BLaER1 treated with 17β-estradiol and CSF1 and Interleukin-3, amounts not matched to agents 10 nM and 100 nM (cell line): Measurements from ENCODE around the gene TRMU.
A peak's percentile ranks its signal among the peaks of the same experiment; 100 is the strongest.

ENCODE experiments used
- H3K27ac ChIP-seq, 11 experiments: shearing (Covaris generic); formaldehyde crosslinking; 2 replicates each; pipeline ENCODE4 v1.8.1; 2022
- H3K27me3 ChIP-seq, 11 experiments: shearing (Covaris generic); formaldehyde crosslinking; 2 replicates each; pipeline ENCODE4 v1.8.1; 2022
- H3K36me3 ChIP-seq, 11 experiments: shearing (Covaris generic); formaldehyde crosslinking; 2 replicates each; pipeline ENCODE4 v1.8.1; 2022
- H3K4me1 ChIP-seq, 10 experiments: shearing (Covaris generic); formaldehyde crosslinking; 2 replicates each; pipeline ENCODE4 v1.8.1; 2022
- H3K4me2 ChIP-seq, 11 experiments: shearing (Covaris generic); formaldehyde crosslinking; 2 replicates each; pipeline ENCODE4 v1.8.1; 2022
- H3K4me3 ChIP-seq, 10 experiments: shearing (Covaris generic); formaldehyde crosslinking; 2 replicates each; pipeline ENCODE4 v1.8.1; 2022
- H3K9ac ChIP-seq, 11 experiments: shearing (Covaris generic); formaldehyde crosslinking; 2 replicates each; pipeline ENCODE4 v1.8.1; 2022
- H3K9me3 ChIP-seq, 11 experiments: shearing (Covaris generic); formaldehyde crosslinking; replicated peaks in 1 of 11; 2 replicates each; pipeline ENCODE4 v1.8.1; 2022
- H4K20me1 ChIP-seq, 11 experiments: shearing (Covaris generic); formaldehyde crosslinking; 2 replicates each; pipeline ENCODE4 v1.8.1; 2022
- Cebpa-rat ChIP-seq, 11 experiments: shearing (Covaris generic); IDR thresholded peaks; 2 replicates each; pipeline ENCODE4 v1.8.1; 2022

Gene TRMU

GRCh38 chr22:46354176-46354992 is 18.9 kb downstream of the TRMU start:
- Histone ChIP-seq H3K4me2 (peak overlapping the region in 7 of 11 experiments; percentile 81 to 91 (median 85); a peak in 12 of 22 replicates), H3K27ac (peak overlapping the region in 1 of 11 experiments; percentile 49; a peak in 1 of 22 replicates), H3K4me1 (peaks cover 15 to 67% (median 59%) of the 10 kb centered on the region in 10 experiments), H3K4me3 (no peak overlapping the region), H3K36me3 (peaks cover 55 to 92% (median 86%) of the 10 kb centered on the region in 11 experiments), H3K9ac (peak overlapping the region in 3 of 11 experiments; percentile 31 to 37 (median 34); a peak in 3 of 22 replicates), H3K27me3 (no peaks in the 10 kb centered on the region), H3K9me3 (no peaks in the 10 kb centered on the region), H4K20me1 (peaks cover 39 to 100% (median 97%) of the 10 kb centered on the region in 11 experiments; a peak in 21 of 22 replicates)
- TF ChIP-seq Cebpa-rat (IDR thresholded peaks at IDR 0.05) = no peak

- H3K4me3 ChIP-seq = no peak overlapping the region
- peaks cover 15 to 67% (median 59%) of the 10 kb centered on the region in 10 experiments for H3K4me1 ChIP-seq
- no peak for TF ChIP-seq Cebpa-rat (IDR thresholded peaks at IDR 0.05)
- peaks cover 39 to 100% (median 98%) of the 10 kb centered on the region in 11 experiments; a peak in 21 of 22 replicates for H4K20me1 ChIP-seq
- H3K27ac ChIP-seq = no peak overlapping the region
- no peak overlapping the region for H3K9ac ChIP-seq
- H3K36me3 ChIP-seq = peaks cover 49 to 92% (median 83%) of the 10 kb centered on the region in 11 experiments
- H3K9me3 ChIP-seq = no peaks in the 10 kb centered on the region
- peak overlapping the region in 9 of 11 experiments; percentile 50 to 91 (median 84); a peak in 15 of 22 replicates for H3K4me2 ChIP-seq
- 0 out of 22 replicates have a peak, but pooled peaks cover 0 to 4% (median 0%) of the 10 kb centered on the region in 11 experiments for H3K27me3 ChIP-seq
Measured at GRCh38 chr22:46354993-46355305, 19.4 kb downstream of the TRMU start.

- no peak for TF ChIP-seq Cebpa-rat (IDR thresholded peaks at IDR 0.05)
- H4K20me1 ChIP-seq = peaks cover 39 to 99% (median 96%) of the 10 kb centered on the region in 11 experiments; a peak in 21 of 22 replicates
- H3K9ac ChIP-seq = peak overlapping the region in 10 of 11 experiments; percentile 10 to 64 (median 40); a peak in 15 of 22 replicates
- peaks cover 44 to 89% (median 80%) of the 10 kb centered on the region in 11 experiments for H3K36me3 ChIP-seq
- peaks cover 15 to 67% (median 59%) of the 10 kb centered on the region in 10 experiments for H3K4me1 ChIP-seq
- peak overlapping the region in 9 of 11 experiments; percentile 11 to 48 (median 23); a peak in 10 of 22 replicates for H3K27ac ChIP-seq
- no peaks in the 10 kb centered on the region for H3K9me3 ChIP-seq
- 0 out of 22 replicates have a peak, but pooled peaks cover 0 to 7% (median 0%) of the 10 kb centered on the region in 11 experiments for H3K27me3 ChIP-seq
- peak overlapping the region in 1 of 10 experiments; percentile 14; a peak in 1 of 20 replicates for H3K4me3 ChIP-seq
- H3K4me2 ChIP-seq = peak overlapping the region; percentile 62 to 91 (median 81)
Measured at GRCh38 chr22:46355369-46355995, 20.0 kb downstream of the TRMU start.

GRCh38 chr22:46355996-46356471 is 20.5 kb downstream of the TRMU start:
- Histone ChIP-seq H3K36me3 (peaks cover 39 to 84% (median 75%) of the 10 kb centered on the region in 11 experiments), H4K20me1 (peaks cover 39 to 99% (median 91%) of the 10 kb centered on the region in 11 experiments; a peak in 21 of 22 replicates), H3K9ac (peak overlapping the region in 10 of 11 experiments; percentile 10 to 64 (median 40); a peak in 15 of 22 replicates), H3K27me3 (peaks cover 0 to 12% (median 0%) of the 10 kb centered on the region in 11 experiments; a peak in 2 of 22 replicates), H3K4me2 (peak overlapping the region; percentile 62 to 91 (median 81)), H3K4me1 (peaks cover 15 to 67% (median 59%) of the 10 kb centered on the region in 10 experiments), H3K4me3 (0 out of 20 replicates have a peak overlapping the region, but pooled peaks of 1 of the 10 experiments have one; percentile 14), H3K27ac (peak overlapping the region in 9 of 11 experiments; percentile 11 to 48 (median 23); a peak in 11 of 22 replicates), H3K9me3 (no peaks in the 10 kb centered on the region)
- TF ChIP-seq Cebpa-rat (IDR thresholded peaks at IDR 0.05) = no peak

- Histone ChIP-seq H3K27ac (peak overlapping the region in 5 of 11 experiments; percentile 23 to 48 (median 35); a peak in 7 of 22 replicates), H3K4me3 (no peak overlapping the region), H3K9ac (peak overlapping the region in 8 of 11 experiments; percentile 10 to 64 (median 42); a peak in 12 of 22 replicates), H3K36me3 (peaks cover 31 to 76% (median 67%) of the 10 kb centered on the region in 11 experiments), H3K9me3 (no peaks in the 10 kb centered on the region), H3K27me3 (peaks cover 0 to 15% (median 5%) of the 10 kb centered on the region in 11 experiments; a peak in 12 of 22 replicates), H4K20me1 (peaks cover 39 to 98% (median 89%) of the 10 kb centered on the region in 11 experiments; a peak in 21 of 22 replicates), H3K4me1 (peaks cover 15 to 68% (median 59%) of the 10 kb centered on the region in 10 experiments), H3K4me2 (peak overlapping the region; percentile 62 to 91 (median 81))
- TF ChIP-seq Cebpa-rat (IDR thresholded peaks at IDR 0.05) = no peak
Measured at GRCh38 chr22:46356496-46357480, 21.3 kb downstream of the TRMU start.

GRCh38 chr22:46357711-46358520 is 22.4 kb downstream of the TRMU start:
- Histone ChIP-seq H3K36me3 (peaks cover 20 to 65% (median 56%) of the 10 kb centered on the region in 11 experiments), H3K9me3 (no peaks in the 10 kb centered on the region), H3K4me1 (peaks cover 22 to 68% (median 59%) of the 10 kb centered on the region in 10 experiments), H3K9ac (no peak overlapping the region), H3K27ac (no peak overlapping the region), H3K4me3 (no peak overlapping the region), H3K4me2 (peak overlapping the region in 2 of 11 experiments; percentile 81 to 90; a peak in 2 of 22 replicates), H4K20me1 (peaks cover 29 to 98% (median 89%) of the 10 kb centered on the region in 11 experiments; a peak in 21 of 22 replicates), H3K27me3 (peaks cover 0 to 24% (median 15%) of the 10 kb centered on the region in 11 experiments; a peak in 17 of 22 replicates)
- no peak for TF ChIP-seq Cebpa-rat (IDR thresholded peaks at IDR 0.05)

- no peak for TF ChIP-seq Cebpa-rat (IDR thresholded peaks at IDR 0.05)
- Histone ChIP-seq H3K9me3 (no peaks in the 10 kb centered on the region), H3K4me2 (no peak overlapping the region), H3K27ac (no peak overlapping the region), H3K27me3 (peaks cover 0 to 32% (median 24%) of the 10 kb centered on the region in 11 experiments; a peak in 19 of 22 replicates), H3K36me3 (peaks cover 13 to 56% (median 48%) of the 10 kb centered on the region in 11 experiments), H4K20me1 (peaks cover 21 to 98% (median 89%) of the 10 kb centered on the region in 11 experiments; a peak in 21 of 22 replicates), H3K9ac (no peak overlapping the region), H3K4me1 (peaks cover 23 to 68% (median 59%) of the 10 kb centered on the region in 10 experiments), H3K4me3 (no peak overlapping the region)
Measured at GRCh38 chr22:46358766-46359165, 23.3 kb downstream of the TRMU start.
